ENCODE results near the gene CCNB2. TPM values are rescaled to one million over a fixed set of nuclear protein-coding genes. Genes with fewer than 3 reads are reported as not detected.
"Not testable (repeated sequence)": the region's sequence is repeated elsewhere in the genome, so short reads cannot be mapped to it uniquely, and the experiment has no call there.

Gene CCNB2
- total RNA-seq: 12.6 TPM

DNA sequence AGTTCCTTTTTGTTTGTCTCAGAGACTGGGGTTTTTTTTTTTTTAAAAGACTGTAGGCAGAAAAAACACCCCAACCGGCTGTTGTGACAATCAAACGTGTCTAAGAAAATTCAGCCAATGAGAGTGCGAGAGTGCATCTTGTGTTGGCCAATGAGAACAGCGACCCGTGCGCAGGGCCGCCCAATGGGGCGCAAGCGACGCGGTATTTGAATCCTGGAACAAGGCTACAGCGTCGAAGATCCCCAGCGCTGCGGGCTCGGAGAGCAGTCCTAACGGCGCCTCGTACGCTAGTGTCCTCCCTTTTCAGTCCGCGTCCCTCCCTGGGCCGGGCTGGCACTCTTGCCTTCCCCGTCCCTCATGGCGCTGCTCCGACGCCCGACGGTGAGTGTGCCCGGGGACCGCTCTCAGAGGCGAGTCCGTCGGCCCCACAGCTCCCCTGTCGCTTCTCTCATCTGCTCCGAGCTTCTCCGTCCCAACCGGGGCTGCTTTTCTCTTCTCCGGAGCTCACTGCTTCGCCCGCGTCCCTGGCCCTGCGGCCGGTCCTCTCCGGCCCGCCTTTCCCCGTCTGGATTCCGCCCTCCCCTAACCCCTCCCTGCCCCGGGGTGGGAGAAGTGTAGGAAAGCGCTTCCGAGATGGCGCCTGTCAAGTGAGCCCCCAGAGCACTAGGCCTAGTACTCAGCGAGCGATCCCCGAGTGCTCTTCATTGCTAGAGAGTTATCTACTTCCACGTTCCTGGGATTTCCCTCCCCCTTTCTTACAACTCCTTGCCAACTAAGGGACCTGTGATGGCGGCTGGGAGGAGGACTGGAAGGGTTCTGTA is at the start of gene CCNB2:
TSS of gene CCNB2 (plus strand) at position 235 of the 821 bp plus-strand sequence. CDS start at position 358, 123 bp downstream.
- DNase-seq: peak; percentile 97

DNA sequence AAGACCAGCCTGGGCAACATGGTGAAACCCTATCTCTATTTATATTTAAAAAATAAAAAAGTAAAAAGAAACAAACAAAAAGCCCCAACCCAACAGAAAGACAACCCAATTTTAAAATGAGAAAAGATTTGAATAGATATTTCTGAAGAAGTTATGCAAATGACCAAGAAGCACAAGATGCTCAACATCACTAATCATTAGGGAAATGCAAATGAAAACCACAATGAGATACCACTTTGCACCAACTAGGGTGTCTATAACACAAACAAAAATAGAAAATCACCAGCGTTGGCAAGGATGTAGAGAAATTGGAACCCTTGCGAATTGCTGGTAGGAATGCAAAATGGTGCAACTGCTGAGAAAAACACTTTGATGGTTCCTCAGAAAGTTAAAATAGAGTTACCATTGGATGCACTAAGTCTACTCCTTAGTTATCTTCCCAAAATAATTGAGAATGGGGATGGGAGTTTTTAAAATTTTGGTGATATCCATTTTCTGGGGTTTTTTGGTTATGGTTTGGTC is 45.8 kb upstream of the CCNB2 start:
- no peak for DNase-seq

DNA sequence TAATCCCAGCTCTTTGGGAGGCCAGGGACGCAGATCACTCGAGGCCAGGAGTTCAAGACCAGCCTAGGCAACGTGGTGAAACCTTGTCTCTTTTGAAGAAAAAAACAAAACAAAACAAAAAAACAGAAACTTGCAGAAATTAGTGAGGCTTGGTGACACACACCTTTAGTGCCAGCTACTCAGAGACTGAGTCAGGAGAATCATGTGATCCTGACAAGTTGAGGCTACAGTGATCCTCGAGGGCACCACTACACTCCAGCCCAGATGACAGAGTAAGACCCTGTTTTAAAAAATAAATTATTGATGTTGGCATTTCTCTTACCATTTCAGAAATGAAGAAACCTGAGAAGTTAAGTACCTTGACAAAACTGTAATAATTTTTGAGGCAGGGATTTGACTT is 44.6 kb upstream of the CCNB2 start:
- no peak for DNase-seq

DNA sequence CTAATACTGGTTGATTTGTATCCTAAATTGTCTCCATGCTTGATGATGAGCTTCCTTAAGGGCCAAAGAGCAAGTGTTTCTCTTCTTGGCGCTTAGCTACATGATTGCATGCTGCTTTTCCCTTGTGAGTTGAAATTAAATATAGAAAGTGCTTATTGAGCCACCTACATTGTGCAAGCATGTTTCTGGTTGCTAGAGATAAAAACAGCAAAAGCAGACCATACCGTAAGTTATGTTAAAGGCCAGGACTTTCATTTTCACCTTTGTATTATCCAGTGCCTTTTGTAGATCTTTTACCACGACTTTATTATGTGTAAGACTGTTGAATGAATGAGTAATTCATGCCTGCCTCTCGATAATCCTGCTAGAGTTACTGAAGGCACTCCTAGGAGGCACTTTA is 41.9 kb upstream of the CCNB2 start:
- no peak for DNase-seq

DNA sequence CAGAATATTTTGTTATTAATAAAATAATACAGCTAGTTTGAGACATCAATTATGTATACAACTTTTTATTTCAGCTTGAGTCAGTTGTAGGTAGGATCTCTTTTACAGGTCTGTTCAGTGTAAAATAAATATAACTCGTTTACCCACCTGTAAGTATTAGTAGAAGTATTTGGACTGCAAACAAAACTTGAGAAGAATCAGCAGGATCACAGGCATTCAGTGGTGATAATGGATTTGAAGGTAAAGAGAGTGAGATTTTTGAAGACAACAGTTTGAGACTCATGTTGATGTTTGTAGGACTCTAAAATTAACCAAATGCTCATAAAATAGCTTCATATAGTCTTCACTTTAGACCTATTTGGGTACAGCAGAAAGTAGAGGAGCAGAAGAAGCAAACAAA is 35.5 kb upstream of the CCNB2 start:
- DNase-seq: no peak

GRCh38 chr15:59074607-59075006 is 30.3 kb upstream of the CCNB2 start:
- DNase-seq: no peak

GRCh38 chr15:59087731-59088130 is 17.2 kb upstream of the CCNB2 start:
- no peak for DNase-seq

DNA sequence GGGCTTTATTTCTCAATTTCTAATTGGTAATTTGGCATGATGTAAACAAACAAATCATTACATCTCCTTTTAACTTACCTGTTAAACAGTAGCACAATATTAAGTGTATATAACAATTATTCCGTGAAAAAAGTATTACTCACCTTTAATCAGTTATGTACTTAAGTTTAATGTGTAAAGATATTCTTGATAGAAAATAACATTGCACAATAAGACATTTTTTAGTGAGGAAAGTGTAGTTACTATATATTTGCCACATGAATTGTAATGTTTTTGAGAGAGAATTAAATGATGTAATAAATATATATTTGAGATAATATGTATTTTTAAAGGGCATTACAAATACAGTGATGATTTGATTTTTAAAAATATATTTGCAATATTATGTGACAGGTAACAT is 10.9 kb upstream of the CCNB2 start:
- no peak for DNase-seq

GRCh38 chr15:59096429-59096828 is 8.5 kb upstream of the CCNB2 start:
- no peak for DNase-seq

DNA sequence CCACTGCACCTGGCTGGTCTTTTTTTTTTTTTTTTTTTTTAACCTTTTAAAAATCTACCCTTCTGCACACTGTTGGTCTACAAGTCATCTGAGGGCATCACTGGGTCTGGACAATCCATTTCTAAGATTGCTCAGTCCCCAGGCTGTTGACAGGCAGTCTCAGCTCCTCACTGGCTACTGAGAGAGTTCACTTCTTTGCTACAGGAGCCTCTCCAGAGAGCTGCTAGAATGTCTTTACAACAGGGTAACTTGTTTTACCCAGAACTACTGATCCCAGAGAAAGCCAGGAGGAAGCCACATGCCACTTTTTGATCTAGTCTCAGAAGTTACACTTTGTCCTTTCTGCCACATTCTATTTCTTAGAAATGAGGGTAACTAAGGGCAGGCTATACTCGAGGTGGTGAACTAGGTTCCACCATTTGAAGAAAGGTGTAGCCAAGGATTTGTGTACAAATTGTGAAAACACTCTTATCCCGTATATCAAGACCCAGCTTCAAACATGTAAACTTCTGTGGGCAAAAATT is 5.7 kb upstream of the CCNB2 start:
- DNase-seq: no peak

GRCh38 chr15:59104602-59104911 is 389 bp upstream of the CCNB2 start:
- DNase-seq: no peak

GRCh38 chr15:59105854-59106253 is 908 bp downstream of the CCNB2 start:
- no peak for DNase-seq

DNA sequence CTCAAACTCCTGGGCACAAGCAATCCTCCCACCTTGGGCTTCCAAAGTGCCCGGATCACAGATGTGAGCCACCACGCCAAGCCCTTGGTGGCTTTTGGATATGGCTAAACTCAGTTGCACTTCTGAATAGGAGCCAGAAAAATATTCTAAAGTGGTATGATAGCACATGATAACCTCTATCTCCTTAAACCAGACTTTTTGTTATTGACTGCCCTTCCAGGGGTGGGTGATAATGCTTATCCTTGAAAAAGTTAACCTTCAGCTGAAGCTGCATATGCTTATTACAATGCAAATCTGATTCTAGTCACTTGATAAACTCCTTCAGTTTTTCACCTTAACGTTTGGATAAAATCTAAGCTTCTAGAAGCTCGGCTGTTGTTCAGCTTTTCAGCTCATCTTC is 6.3 kb downstream of the CCNB2 start:
- DNase-seq: no peak

DNA sequence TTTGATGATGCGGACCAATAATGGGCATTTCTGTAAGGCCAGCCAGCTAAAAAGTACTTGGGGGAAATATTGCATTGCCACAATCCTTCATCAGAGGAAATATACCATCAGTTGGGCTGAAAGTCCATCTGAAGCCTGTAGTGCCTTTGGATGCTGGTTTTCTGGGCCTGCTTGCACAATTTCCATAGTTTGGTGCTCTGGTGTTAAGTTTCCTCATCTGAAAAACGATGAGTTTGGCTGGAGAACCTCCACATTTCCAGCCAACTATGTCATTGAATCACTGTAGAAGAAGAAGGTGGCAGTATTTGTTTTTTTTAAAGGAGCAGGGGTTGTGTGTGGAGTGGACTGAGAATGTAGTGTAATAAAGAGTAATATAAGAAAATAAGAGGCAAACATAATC is 10.1 kb downstream of the CCNB2 start:
- no peak for DNase-seq

GRCh38 chr15:59116141-59116540 is 11.2 kb downstream of the CCNB2 start:
- DNase-seq: no peak

DNA sequence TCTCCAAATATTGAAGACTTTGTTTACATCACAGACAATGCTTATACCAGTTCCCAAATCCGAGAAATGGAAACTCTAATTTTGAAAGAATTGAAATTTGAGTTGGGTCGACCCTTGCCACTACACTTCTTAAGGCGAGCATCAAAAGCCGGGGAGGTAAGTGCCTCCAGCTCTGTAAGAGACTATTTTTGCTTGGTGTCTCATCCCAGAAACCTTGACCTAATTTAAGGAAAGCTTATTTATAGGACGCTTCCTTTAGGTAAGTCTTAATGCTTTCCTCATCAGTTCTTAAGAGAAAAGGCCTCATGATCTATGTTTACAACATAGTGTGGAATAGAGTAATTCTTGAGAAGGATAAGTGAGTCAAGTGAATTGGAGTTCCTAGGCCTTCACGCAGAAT is 11.8 kb downstream of the CCNB2 start:
- no peak for DNase-seq

DNA sequence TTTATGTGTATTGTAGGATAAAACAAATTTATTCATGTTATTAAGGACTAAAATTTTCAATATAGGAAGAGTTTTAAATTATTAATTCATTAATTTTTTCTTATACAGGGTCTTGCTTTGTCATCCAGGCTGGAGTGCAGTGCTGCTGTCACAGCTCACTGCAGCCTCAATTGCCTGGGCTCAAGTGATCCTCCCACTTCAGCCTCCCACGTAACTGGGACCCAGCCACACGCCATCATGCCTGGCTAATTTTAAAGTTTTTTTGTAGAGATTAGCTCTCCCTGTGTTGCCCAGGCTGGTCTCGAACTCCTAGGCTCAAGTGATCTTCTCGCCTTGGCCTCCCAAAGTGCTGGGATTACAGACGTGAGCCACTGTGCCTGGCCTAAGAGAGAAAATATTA is 14.7 kb downstream of the CCNB2 start:
- no peak for DNase-seq

- no peak for DNase-seq
Measured at GRCh38 chr15:59120937-59121336, 16.0 kb downstream of the CCNB2 start.

GRCh38 chr15:59124261-59124660 is 19.3 kb downstream of the CCNB2 start:
- DNase-seq: no peak

- DNase-seq: not testable (repeated sequence)
Measured at GRCh38 chr15:59125683-59126082, 20.7 kb downstream of the CCNB2 start.

DNA sequence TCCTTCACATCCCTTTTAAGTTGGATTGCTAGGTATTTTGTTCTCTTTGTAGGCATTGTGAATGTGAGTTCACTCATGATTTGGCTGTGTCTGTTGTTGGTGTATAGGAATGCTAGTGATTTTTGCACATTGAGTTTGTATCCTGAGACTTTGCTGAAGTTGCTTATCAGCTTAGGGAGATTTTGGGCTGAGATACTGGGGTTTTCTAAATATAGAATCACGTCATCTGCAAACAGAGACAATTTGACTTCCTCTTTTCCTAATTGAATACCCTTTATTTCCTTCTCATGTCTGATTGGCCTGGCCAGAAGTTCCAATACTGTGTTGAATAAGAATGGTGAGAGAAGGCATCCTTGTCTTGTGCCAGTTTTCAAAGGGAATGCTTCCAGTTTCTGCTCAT is 22.3 kb downstream of the CCNB2 start:
- DNase-seq: not testable (repeated sequence)

- DNase-seq: no peak
Measured at GRCh38 chr15:59131456-59131855, 26.5 kb downstream of the CCNB2 start.

DNA sequence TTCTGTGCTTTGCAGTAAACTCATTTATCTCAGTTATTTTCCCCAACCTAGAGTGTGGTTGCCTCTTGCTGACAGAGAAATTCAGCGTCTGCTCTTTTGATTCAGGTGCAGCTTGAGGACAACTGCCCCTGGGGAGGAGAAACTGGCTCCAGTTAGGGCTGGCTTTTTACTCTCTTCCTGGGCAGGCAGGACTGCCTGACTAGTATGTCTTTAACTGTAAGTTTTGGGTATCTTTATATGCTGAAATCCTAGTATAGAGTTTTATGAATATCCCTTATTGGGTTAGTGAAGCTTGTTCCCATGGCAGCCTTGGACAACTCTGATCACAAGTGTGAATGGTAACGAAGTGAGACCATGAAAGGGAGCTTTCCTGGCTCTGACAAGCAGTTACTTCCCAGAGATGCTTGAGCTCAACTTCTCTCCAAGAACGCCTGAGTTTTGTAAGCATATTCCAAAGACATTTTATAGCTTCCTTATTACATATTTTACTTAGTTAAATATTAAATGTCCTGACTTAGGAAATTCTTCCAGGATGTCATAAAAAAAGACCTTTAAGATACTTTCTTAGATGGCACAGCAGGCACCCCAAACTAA is 27.1 kb downstream of the CCNB2 start:
- DNase-seq: no peak

DNA sequence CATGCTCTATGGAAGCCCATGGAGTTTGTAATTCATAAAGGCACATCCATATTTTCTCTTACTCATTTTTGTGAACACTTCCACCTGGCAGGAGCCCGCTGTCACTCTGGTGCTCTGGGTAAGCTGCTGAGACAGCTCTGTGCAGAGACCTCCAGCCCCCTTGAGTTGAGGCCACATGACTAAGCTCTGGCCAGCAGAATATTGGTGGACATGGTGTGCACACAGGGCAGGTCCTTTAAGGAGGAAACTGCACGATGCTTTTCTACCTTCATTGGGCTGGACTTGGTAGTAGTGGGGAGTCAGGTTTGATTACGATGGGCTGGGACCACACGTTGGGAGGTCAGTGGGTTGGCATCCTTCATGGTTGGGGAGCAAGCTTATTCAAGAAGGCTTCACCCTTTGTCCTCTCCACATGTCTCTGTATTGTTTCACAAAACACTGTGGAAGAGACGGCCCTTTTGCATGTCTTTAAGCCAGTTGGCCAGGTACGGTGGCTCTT is 29.0 kb downstream of the CCNB2 start:
- no peak for DNase-seq

Data from skin of body (tissue), 2 donors.